GM13976 (cell line): ENCODE measurements around the gene LGMN.

Experiments used
- DNase-seq: peaks from one replicate; pipeline ENCODE4 v3.0.0; 2012; ENCODE audit warnings: low spot score
- CTCF ChIP-seq: IDR thresholded peaks from 2 replicates; pipeline ENCODE4 v1.5.1; 2012; ENCODE audit warnings: borderline replicate concordance, mild to moderate bottlenecking; ENCODE audit not compliant: insufficient read depth; ENCODE audit errors: extremely low read depth, missing control alignments, control extremely low read depth
- in situ Hi-C: fragments of 300-500 bp; cut with MboI; formaldehyde crosslinking; loops from one replicate; pipeline ENCODE4 v1.12.0; 2022; ENCODE audit warnings: low sequenced_read_pairs, mixed read lengths, inconsistent platforms; ENCODE audit not compliant: unreplicated experiment

Gene LGMN

GRCh38 chr14:92655419-92656201 lies 92.8 kb downstream of the LGMN start:
- in situ Hi-C loops: no loop called here
- TF ChIP-seq CTCF: no peak

DNA sequence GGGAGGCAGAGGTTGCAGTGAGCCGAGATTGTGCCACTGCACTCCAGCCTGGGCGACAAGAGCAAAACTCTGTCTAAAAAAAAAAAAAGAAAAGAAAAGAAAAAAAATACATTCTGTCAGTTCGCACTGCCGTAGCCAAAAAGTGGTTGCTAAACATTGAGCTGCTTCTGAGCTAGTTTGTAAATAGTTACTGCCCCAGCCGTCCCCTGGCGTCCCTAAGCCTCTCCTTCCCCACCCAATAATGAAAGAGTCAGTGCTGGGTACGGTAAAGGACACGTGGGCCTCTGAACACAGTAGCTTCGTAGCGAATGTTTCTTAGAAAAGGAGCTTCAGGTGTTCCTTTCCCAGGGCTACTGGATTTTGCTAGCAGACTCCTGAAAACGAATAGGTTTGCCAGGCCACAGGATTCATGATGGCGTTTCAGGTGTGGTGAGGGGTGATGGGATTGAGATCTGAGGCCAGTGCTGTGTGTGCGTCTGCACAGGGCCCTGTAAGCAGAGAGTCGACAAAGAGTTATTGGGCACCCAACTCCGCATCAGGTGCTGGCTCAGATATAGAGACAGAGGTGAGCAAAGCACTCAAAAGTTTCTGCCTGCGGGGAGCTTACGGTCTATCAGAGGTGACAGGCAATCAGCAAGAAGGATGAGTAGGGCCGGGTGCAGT lies 94.1 kb downstream of the LGMN start:
- in situ Hi-C loops: no loop called here
- DNase-seq: no peak
- no peak for TF ChIP-seq CTCF

More at GRCh38 chr14:92655419-92656201, 92.8 kb downstream of the LGMN start:
- DNase-seq: no peak
